Loucy (cell line): ENCODE data around the gene RHAG.

Source experiments
- H2AFZ ChIP-seq: fragments of 200-600 bp; sonication (generic); 2 replicates; pipeline ENCODE4 v1.6.0; 2016; ENCODE audit warnings: antibody characterized with exemption, mild to moderate bottlenecking, low read length, moderate library complexity
- H3F3A ChIP-seq: fragments of 200-600 bp; 2 replicates; pipeline ENCODE4 v1.6.0; 2016; ENCODE audit warnings: antibody characterized with exemption, low read depth, mild to moderate bottlenecking
- H3K27me3 ChIP-seq: fragments of 200-600 bp; sonication (generic); 2 replicates; pipeline ENCODE4 v1.6.1; 2014; ENCODE audit warnings: low read length, mild to moderate bottlenecking; ENCODE audit not compliant: insufficient read depth, poor library complexity, severe bottlenecking
- H3K36me3 ChIP-seq: fragments of 200-600 bp; sonication (generic); 2 replicates; pipeline ENCODE4 v1.6.1; 2016; ENCODE audit warnings: low read length; ENCODE audit not compliant: insufficient read depth
- H3K4me1 ChIP-seq: fragments of 200-600 bp; sonication (generic); 2 replicates; pipeline ENCODE4 v1.5.1; 2014; ENCODE audit warnings: low read length, mild to moderate bottlenecking; ENCODE audit not compliant: insufficient read depth, poor library complexity, severe bottlenecking
- H3K4me2 ChIP-seq: fragments of 200-600 bp; sonication (generic); 2 replicates; pipeline ENCODE4 v1.6.0; 2014; ENCODE audit warnings: antibody characterized with exemption, low read length, low read depth, mild to moderate bottlenecking; ENCODE audit not compliant: poor library complexity, severe bottlenecking
- H3K4me3 ChIP-seq: fragments of 200-600 bp; sonication (generic); 2 replicates; pipeline ENCODE4 v1.5.1; 2014; ENCODE audit warnings: low read length, mild to moderate bottlenecking, mixed read lengths; ENCODE audit not compliant: poor library complexity, severe bottlenecking
- H3K79me2 ChIP-seq: fragments of 200-600 bp; sonication (generic); 2 replicates; pipeline ENCODE4 v1.6.1; 2014; ENCODE audit warnings: low read length; ENCODE audit not compliant: insufficient read depth
- H3K9ac ChIP-seq: fragments of 200-600 bp; sonication (generic); 2 replicates; pipeline ENCODE4 v1.6.0; 2014; ENCODE audit warnings: mild to moderate bottlenecking, low read depth, low read length, moderate library complexity; ENCODE audit not compliant: poor library complexity, severe bottlenecking
- H3K9me2 ChIP-seq: fragments of 200-600 bp; sonication (generic); replicated peaks from 2 replicates; pipeline ENCODE4 v1.6.1; 2016; ENCODE audit warnings: low read depth, low read length, mixed read lengths
- H3K9me3 ChIP-seq: fragments of 200-600 bp; sonication (generic); 2 replicates; pipeline ENCODE4 v1.6.1; 2014; ENCODE audit warnings: mild to moderate bottlenecking, antibody characterized with exemption, low read length, low read depth; ENCODE audit not compliant: insufficient read depth
- H4K20me1 ChIP-seq: fragments of 200-600 bp; sonication (generic); 2 replicates; pipeline ENCODE4 v1.6.0; 2014; ENCODE audit warnings: antibody characterized with exemption, low read length, mild to moderate bottlenecking; ENCODE audit not compliant: insufficient read depth, poor library complexity, severe bottlenecking
- CTCF ChIP-seq: fragments of 200-600 bp; sonication (generic); conservative IDR thresholded peaks from 2 replicates; pipeline ENCODE4 v1.5.1; 2014; ENCODE audit warnings: mild to moderate bottlenecking, antibody characterized with exemption, low read length
- EZH2phosphoT487 ChIP-seq: fragments of 200-600 bp; IDR thresholded peaks from 2 replicates; pipeline ENCODE4 v1.6.1; 2018; ENCODE audit warnings: antibody characterized with exemption, mild to moderate bottlenecking, moderate library complexity, borderline replicate concordance

The RHAG gene

GRCh38 chr6:49564552-49564951 is 72.1 kb downstream of the RHAG start:
- Histone ChIP-seq H4K20me1 (no peaks in the 10 kb centered on the region), H3K79me2 (no peaks in the 10 kb centered on the region), H3K4me1 (no peaks in the 10 kb centered on the region), H3K9ac (no peak overlapping the region), H2AFZ (no peak overlapping the region), H3K27me3 (no peaks in the 10 kb centered on the region), H3K4me2 (no peak overlapping the region), H3F3A (no peaks in the 10 kb centered on the region), H3K9me2 (no peaks in the 10 kb centered on the region), H3K4me3 (no peak overlapping the region), H3K9me3 (no peaks in the 10 kb centered on the region), H3K36me3 (no peaks in the 10 kb centered on the region)
- no peak for TF ChIP-seq CTCF
- TF ChIP-seq EZH2phosphoT487, result no peak

- H3K9me3 ChIP-seq, result no peaks in the 10 kb centered on the region
- H3K79me2 ChIP-seq, result no peaks in the 10 kb centered on the region
- no peaks in the 10 kb centered on the region for H4K20me1 ChIP-seq
- no peak overlapping the region for H2AFZ ChIP-seq
- H3K36me3 ChIP-seq, result no peaks in the 10 kb centered on the region
- H3K4me2 ChIP-seq, result no peak overlapping the region
- H3K9ac ChIP-seq, result no peak overlapping the region
- H3F3A ChIP-seq, result no peaks in the 10 kb centered on the region
- H3K4me3 ChIP-seq, result no peak overlapping the region
- no peaks in the 10 kb centered on the region for H3K4me1 ChIP-seq
- TF ChIP-seq CTCF (no peak), EZH2phosphoT487 (no peak)
- no peaks in the 10 kb centered on the region for H3K27me3 ChIP-seq
- no peaks in the 10 kb centered on the region for H3K9me2 ChIP-seq
Observed at GRCh38 chr6:49563006-49563886, 73.4 kb downstream of the RHAG start.

- no peak overlapping the region for H3K9ac ChIP-seq
- H3K79me2 ChIP-seq, result no peaks in the 10 kb centered on the region
- no peak overlapping the region for H2AFZ ChIP-seq
- no peak overlapping the region for H3K4me2 ChIP-seq
- H3K27me3 ChIP-seq, result no peaks in the 10 kb centered on the region
- no peaks in the 10 kb centered on the region for H3K9me3 ChIP-seq
- H3K36me3 ChIP-seq, result no peaks in the 10 kb centered on the region
- no peaks in the 10 kb centered on the region for H3F3A ChIP-seq
- TF ChIP-seq CTCF (no peak), EZH2phosphoT487 (no peak)
- H3K4me3 ChIP-seq, result no peak overlapping the region
- no peaks in the 10 kb centered on the region for H4K20me1 ChIP-seq
- H3K4me1 ChIP-seq, result no peaks in the 10 kb centered on the region
- no peaks in the 10 kb centered on the region for H3K9me2 ChIP-seq
Observed at GRCh38 chr6:49558238-49558637, 78.4 kb downstream of the RHAG start.
